Stromal cell of bone marrow (primary cell): Measurements from ENCODE around the gene BRF1.
"Not testable (repeated sequence)": the region's sequence is repeated elsewhere in the genome, so short reads cannot be mapped to it uniquely, and the experiment has no call there.

Experiments
- DNase-seq: peaks from one replicate; pipeline ENCODE4 v3.0.0-alpha.2; 2012; ENCODE audit warnings: low read depth

BRF1 gene

DNA sequence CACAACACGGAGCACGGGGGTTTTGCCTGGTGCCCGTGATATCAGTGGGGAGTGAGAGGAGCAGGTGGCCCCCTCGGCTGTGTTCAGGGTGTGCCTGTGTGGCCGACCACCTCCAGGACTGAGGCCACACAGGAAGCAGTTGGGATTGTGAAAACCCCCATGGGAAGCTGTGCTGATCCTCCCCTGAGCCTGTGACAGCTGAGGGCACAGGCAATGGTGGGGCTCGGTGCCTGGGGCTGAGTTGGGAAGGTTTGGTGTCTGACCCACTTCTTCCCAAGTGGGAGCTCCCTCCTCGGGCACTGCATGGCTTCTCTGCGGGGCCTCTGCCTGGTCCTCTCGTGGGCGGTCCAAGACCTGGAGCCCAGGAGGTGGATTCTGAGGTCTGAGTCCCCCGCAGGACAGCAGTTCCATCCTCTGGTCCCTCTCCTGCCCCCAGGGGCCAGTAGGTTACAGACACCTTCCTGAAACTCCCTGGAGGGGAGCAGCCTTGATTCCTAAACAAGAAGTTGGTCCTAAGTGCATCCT is 31.6 kb upstream of the BRF1 start:
- no peak for DNase-seq

DNA sequence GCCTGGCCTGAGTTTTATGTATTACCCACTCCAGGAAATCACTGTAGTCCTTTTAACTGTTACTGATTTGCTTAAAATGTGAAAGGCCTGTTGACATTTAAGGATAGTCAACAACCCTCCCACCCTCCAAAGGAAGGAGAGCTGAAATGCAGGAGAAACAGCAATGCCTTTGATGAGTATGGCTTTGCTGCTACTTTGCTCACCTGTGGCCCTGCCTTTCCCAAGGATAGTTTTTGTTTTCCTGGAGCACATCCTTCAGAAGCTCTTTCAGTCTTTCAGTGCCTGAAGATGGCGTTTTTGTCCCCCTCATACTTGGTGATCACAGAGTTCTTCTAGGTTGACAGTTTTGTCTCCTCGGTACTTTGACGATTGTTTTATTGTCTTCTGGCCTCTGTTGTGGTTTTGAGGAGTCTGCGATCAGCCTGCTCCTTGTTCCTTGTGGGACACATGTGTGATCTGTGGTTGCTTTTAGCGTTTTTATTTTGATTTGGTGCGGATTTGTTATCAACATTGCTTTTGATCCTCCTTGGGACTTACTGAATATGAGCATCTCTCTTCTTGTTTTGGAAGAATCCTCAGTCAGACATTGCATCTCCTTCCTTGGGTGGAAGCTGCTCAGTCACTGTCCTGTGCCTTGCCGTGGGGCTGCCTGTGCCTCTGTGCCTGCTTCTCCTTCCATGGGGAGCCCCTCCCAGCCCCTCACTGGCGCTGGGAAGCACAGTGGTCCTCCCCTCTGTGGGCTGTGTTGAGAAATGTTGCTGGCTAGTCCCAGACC is 31.0 kb upstream of the BRF1 start:
- no peak for DNase-seq

DNA sequence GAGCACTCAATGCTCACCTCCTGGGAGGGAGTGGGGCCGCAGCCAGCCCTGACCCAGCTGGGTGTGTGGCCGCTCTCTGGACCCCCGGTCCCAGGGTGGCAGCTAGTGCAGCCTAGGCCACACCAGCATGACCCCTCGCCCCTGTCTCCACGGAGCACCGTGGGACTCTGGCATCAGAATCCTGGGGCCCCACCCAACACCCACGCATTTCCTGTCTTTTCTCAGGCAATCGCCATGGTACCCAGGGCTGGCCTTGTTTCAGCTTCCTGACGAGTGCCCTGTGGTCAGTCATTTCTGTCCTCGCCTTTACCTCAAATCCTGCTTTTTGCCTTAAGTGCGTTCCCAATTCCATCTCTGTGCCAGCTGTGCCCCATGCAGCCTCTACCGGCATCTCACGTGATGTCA is 29.7 kb upstream of the BRF1 start:
- peak; percentile 64 for DNase-seq

DNA sequence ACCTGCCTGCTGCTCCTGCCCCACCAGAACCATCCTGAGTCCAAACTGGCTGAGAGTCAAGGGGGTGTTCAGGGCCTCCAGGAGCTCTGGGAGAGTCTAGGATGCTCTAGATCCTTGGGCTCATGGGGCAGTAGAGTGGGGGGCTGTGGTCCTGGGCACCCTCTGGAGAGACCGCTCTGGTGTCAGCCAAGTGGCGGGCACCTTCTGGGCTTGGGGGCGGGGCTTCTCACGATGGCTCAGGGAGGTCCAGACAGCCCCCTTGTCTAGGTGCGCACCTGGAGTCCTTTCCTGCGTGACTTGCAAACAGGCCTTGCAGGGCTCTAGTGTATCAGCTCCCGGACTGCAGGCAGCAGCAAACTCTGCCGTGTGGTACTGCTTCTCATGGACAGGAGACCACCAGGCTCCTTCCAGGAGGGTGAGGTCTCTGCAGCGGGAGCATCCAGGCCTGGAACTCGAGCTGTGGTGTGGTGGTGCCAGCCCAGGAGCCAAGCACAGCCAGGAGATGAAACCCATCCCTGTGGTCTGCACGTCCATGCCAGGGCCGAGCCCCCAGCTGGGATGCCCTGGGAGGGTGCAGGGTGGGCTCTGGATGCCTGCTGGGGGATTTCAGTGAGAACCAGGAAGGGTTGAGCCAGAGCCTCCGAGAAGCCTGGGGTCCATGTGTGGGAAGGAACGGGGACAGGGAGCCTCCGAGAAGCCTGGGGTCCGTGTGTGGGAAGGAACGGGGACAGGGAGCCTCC is 28.8 kb upstream of the BRF1 start:
- DNase-seq: no peak

DNA sequence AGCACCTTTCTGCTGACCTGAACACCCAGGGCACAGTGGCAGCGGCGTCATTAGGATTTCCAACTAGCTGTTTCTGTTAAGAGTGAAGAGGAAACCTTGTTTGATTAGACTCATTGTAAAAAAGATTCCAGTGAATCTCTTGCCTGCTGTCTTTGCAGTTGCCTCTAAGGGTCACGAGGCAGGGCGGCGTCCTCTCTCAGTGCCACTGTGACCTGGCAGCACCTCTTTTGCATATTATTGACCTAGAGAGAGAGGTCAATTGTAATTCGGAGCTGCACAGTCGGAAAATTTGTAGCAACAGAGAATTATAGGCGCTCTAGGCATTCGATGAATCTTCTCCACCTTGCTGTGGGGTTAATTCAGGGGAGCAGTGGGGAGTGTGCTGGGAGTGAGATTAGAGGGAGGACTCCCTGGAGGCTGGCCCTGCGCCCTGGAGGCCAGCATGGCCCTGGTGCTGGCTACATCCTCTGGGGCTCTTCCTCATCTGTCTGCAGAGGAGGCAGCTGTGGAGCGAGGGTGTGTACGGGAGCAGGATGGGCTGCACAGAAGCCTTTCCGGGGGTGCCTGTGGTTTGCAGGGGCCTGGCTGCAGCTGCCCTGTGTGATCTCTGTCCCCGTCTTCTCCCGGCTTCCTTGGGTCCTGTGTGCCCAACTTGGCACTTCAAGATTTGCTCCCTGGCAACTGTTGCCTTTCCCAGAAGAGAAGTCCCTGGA is 28.0 kb upstream of the BRF1 start:
- DNase-seq: no peak

DNA sequence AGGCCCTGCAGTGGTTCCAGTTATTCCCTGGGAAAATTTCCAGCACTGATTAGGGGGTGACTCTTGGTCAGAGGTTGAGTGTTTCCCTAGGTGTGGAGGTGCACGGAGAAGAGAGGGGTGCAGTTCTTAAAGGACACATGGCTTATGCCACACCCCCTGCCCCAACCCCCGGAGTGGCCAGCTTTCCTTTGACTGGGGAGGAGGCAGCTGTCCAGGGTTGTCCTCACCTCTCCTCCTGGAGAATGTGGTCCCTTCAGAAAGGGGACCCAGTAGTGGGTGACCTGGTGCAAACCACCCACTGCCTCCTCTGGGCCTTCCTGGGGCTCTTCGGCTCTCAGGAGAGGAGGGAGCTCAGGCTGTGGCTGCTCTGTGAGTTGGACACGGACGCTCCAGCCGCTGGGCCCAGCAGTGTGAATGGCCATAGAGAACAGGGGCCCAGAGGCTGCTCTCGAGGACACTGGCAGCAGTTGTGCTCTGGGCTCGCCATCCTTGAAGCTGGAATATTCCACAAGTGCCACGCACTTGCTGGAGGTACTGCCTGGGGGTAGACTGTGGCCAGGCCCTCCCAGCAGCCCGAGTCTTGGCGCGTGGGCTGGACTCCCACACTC is 27.4 kb upstream of the BRF1 start:
- DNase-seq: no peak

DNA sequence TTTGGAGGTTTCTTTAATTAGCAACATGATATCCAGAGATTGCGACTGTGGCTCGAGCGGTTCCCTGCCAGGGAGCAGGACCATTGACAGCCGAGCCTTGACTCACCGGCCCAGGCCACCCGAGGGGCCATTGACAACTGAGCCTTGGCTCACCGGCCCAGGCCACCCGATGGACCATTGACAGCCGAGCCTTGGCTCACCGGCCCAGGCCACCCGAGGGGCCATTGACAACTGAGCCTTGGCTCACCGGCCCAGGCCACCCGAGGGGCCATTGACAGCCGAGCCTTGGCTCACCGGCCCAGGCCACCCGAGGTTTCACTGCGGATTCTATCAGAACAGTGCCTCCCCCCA is 26.9 kb upstream of the BRF1 start:
- not testable (repeated sequence) for DNase-seq

DNA sequence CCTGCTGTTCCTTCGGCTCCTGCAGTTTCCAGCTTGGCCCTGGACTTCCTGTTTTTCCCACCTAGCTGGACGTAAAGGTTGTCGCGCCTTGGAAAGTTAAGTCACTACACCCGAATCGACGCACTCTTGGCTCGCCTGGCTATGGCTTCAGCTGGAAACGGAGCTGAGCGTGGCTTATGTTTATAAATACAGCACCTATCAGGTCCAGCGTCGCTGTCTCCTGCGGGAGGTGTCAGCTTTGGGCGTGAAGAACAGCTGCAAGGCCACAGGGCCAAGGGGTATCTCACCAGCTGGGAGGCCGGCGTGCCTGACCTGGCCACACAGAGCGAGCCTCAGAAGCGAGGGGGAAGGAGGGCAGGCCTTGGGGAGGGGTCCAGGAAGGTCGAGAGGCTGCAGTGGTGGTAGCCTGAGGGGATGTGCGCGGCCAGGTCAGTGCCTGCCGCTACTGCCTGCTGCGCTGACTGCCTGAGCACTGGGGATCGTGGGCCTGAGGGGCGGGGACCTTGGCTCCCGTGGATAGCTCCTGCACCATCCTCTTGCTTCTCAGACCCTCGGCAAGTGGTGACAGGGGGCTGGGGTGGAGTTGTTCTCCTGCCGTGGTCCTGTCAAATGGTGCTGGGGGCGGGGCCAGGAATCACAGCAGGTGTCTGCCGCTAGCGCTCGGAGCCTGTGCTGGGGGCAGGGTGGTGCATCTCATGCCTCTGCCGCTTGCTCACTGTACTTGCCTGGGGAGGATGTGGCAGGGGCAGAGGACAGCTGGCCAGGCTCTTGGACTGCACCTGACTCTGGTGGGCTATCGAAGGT is 26.3 kb upstream of the BRF1 start:
- DNase-seq: no peak

DNA sequence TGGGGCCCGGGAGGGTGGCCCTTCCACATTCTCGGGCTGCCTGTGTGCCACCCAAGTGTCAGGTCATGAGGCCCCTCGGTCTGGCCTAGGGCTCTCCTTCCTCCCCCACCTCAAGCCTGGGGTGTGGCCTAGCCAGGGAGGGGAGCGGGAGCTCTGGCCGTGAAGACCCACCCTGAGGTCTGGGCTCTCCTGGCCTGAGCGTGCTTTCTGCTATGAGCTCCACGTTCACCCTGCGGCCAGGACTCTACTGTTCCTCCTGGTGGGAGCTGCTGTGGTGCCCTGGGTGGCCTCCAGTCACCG is 25.7 kb upstream of the BRF1 start:
- no peak for DNase-seq

DNA sequence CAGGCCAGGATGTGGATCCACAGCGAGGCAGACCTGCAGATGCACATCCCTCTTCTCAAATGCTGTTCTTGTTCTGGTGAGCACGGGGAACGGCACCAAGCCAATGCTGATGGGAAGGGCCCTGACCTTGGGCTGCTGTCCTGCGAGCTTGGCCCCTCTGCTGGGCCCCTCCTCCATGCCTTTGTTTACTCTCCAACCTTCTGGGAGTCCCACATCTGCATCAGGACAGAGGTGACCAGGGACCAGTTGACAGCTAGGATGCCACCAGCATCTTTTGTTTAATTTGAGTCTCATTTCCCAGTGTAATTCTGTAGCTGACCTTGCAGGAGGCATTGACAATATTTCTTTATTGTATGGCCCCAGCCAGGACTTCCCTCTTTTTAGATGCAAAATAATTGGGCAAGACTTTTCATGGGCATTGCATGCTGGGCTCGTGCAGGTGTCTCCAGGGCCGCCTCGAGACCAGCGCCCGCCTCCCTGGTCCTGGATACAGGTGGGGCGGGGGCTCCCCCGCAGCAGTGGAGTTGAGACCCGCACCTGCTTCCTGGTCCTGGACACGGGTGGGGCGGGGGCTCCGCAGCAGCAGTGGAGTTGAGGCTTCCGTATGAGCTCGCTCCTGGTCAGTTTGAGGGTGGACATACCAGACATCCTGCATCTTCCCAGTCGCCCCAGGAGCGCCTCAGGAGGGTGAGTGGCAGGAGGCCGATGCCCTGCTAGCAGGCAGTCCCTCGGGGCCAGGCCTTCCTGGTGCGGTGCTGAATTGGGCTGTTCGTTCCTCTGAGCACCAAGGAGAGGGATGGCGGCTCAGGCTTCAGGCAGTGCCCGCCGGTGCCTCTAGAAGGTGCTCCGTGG is 25.1 kb upstream of the BRF1 start:
- DNase-seq: no peak

DNA sequence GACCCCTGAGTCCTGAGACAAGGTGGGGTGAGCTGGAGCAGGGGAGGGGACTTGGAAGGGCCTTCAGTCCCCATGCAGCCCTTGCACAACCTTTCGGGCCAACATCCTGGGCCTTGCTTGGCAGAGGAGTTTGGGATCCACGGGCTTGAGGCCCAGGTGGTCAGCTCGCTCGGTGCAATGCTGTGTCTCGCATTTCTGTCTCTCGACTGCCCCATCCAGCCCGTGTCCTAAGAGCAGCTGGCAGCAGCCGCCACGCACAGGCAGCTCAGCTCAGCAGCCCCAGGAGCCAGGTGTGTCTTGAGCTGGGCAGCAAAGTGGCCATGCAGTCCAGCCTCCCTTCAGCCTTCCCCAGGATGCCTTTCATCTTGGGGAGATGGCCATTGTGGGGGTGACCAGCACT is 24.5 kb upstream of the BRF1 start:
- no peak for DNase-seq

DNA sequence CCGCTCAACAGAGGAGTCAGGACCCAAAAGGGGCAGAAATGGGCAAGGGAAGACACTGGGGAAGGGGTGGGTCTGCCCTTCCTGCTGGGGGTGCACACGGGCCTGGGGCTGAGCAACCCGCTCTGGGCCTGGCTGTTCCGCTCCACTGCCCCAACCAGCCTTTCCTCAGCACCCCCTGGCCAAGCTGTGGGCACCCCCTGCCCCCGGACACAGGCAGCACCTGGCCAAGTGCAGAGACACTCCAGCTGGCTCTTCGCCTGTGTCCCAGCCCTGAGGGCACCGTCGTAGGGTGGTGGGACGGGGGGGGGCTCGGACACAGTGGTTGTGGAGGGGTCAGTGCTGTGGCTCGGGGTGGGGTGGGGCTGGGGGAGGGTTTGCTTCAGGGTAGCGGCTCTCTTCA is 24.1 kb upstream of the BRF1 start:
- no peak for DNase-seq

DNA sequence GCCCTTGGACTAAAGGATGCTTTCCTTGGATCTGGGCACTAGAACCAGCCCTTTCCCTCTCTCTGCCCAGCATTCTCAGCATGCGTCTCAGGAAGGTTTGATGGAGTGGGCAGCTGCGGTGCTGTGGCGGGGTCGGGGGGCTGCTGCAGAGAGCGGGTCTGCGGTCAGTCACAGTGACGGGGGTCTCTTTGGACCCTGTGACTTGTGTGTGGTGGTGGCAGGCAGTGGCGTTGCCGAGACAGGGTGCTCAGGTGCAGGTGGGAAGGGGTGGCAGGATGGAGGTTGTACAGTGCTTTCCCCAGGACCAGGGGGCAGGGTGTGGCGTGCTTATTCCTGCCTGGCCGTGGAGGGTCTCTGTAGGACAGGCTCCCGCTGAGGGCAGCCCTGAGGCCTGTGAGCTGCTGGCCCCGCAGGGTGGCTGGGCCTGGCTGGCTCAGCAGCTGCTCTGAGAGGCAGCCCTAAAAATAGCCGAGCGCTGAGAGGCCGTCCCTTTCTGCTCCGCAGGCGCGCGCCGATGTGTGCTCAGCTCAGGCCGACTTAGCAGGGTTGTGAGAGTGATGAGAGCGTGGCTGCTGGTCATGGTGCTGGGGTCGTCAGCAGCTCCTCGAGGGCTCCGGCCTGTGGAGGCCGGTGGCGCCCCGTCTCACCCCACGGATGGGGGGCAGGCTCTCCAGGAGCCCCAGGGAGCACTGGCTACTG is 23.4 kb upstream of the BRF1 start:
- DNase-seq: no peak

DNA sequence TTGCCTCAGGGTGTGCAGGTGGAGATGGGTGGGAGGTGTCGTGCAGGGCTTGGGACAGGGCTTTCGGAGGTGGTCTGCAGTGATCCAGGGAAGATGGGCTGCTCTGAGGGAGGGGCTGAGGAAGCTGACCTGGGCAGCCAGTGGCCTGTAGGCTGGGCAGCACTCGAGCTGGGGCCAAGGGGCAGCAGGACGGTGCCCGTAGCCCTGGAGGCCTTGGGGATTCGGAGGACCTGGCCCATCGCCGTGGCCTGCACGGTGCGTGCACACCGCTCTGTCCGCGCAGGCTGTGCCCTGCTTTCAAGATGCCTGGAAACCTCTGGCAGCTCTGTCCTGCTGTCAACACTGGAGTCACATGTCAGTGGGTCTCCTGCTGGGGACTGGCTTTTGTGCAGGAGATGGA is 22.9 kb upstream of the BRF1 start:
- no peak for DNase-seq

DNA sequence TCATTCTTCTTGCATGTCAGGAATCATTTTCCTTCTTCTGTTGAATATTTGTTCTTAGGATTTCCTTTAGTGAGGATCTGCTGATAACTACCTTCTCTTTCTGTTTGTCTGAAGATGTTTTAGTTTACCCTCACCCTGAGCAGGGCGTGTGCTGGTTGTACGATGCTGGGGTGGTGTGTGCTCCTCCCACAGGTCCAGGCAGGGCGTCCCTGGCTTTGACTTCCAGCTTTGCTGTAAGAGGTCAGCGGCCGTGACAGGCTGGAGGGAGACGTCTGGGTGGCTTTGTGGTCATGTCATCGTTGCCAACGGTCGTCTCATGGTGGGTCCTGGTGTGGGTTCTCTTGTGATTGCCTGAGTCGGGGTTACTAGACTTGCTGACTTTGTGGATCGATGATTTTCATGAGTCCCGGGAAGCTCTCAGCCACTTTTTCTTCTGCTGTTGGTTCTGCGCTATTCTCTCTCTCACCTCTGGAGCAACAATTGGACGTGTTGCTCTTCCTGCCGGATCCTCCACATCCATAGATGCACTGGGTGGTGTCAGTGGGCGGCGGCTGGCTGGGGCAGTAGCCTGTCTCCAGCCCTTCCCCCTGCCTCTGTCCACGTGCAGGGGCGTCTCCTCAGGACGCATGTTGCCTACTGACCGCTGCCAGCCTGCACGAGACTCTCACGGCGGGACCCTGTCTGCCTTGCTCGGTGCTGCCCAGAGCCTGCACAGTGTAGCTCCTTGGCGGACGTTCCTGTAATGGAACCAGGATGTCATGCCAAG is 22.2 kb upstream of the BRF1 start:
- no peak for DNase-seq

DNA sequence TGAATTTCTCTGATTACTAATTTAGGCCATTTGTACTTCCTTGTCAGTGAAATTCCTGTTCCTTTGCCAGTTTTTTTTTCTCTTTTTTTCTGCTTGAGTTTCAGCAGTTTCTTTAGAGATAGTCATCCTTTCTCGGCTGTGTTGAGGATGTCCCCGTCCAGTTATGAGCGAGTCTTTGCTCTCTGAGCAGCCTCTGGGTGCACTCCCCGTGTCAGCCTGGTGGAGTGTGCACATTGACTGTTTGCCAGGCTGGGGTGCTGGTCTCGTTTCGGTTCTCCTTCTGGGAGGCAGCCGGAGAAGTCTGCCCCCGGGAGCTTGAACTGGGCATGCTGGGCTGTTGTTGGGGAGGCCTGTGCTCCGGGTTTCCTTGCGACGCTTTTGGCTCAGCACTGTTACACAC is 16.7 kb upstream of the BRF1 start:
- DNase-seq: no peak

DNA sequence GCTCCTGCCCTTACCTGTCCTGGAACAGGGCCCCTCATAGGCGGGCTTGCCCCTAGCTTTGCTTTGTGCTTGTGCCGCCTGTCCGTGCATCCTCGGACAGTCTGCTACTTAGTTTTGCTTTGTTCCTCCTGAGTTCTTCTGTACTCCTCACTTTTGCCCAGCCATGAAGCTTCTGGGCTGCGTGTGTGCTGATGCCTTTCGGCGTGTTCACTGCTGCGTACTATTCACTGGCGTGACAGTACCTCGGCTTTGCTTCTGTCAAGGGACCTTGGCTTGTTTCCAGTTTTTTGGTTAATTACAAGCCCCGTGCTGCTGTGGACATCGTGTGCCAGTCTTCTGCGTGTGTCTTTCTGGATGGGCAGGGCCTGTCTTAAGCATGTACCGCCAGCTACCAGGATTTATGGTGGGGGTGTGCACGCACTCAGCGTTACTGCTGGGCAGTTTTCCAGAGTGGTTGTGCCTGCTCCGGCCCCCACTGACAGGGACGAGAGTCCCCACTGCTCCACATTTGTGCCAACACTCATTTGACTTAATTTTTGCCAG is 16.2 kb upstream of the BRF1 start:
- DNase-seq: no peak

DNA sequence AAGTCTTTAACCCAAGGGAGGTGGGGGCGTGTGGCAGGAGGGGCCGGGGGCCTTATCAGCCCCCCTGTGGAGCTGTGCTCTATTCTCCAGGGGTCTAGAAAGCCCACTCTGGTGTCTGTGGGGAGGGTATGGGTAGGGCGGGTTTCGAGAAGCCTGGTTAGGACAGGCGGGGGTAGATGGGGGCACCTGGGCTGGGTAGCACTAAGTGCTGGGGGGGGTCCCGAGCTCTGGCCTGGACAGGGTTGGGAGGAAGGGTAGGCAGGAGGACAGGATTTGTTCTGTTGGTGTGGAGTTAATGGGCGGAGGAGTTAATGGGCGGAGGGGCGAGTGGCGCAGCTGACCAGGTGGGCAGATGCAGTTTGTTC is 15.8 kb upstream of the BRF1 start:
- no peak for DNase-seq

DNA sequence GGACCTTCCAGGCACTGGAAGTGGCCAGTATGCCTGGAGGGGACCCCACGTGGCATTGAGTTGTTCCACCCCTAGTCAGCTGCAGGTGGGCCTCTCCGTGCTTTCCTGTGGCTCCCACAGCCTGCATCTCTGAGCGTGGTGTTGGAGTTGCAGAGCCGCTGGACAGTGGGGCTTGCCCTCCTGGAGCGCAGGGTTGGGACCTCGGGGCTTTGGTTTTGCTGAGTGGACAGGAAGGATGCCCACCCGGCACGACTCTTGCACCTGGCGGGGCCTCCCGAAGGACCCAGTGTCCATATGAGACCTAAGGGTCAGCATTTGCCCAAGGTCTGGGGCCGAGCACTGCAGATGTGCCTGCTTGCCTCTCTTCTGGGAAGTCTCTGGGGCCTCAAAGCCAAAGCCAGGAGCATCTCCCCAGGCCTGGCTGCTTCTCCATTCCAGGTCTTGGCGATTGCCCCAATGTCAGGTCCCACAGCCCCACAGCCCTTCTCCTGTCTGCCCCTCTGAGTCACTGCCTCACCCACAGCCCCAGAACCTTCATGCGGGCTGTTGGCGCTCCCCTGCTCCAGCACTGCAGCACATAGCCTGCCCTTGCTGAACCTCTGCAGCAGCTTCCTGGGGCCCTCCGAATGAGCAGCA is 15.3 kb upstream of the BRF1 start:
- no peak for DNase-seq
